ENCODE data around the gene ELMO3. TPM values are rescaled to one million over a fixed set of nuclear protein-coding genes. Genes with fewer than 3 reads are reported as not detected.

Gene ELMO3
- total and polyA plus RNA-seq, 2 donors (not counting 3 experiments of a cell fraction or from before 2014, with no cell fraction given) = 3.9 to 5.7 TPM

- CTCF ChIA-PET = interaction anchor here (1.0 to 8.2 kb wide), 10 partner anchors 8 to 204 kb away, joined by 3 to 302 read pairs (median 6); no protein-coding TSS in a partner anchor
- Histone ChIP-seq H3K9me1 (replicated peaks; ENCODE audit: control insufficient read depth, extremely low read depth, insufficient read depth, low read length) (no peaks in the 10 kb centered on the region), H3K4me1 (ENCODE audit: control insufficient read depth, extremely low read depth, insufficient read depth, low read length) (peaks cover 5% of the 10 kb centered on the region), H3K79me2 (ENCODE audit: control insufficient read depth, insufficient read depth, low read length) (no peaks in the 10 kb centered on the region), H3K9me3 (replicated peaks; ENCODE audit: control insufficient read depth, insufficient read depth, low read length) (no peaks in the 10 kb centered on the region), H4K20me1 (replicated peaks; ENCODE audit: control insufficient read depth, extremely low read depth, insufficient read depth, low read length) (no peaks in the 10 kb centered on the region), H2AFZ (ENCODE audit: low read depth, low read length) (no peak overlapping the region), H3K4me2 (ENCODE audit: insufficient read depth, low read length) (no peak overlapping the region), H3K27me3 (ENCODE audit: control insufficient read depth in 2 of 2, insufficient read depth in 2 of 2, low read length in 2 of 2) (peaks cover 8 to 11% of the 10 kb centered on the region in 2 experiments), H3K4me3 (replicated peaks in 1 of 3; ENCODE audit: insufficient read depth in 1 of 3, low read depth in 1 of 3, low read length in 3 of 3) (no peak overlapping the region), H3K27ac (ENCODE audit: insufficient read depth, low read depth, low read length) (no peak overlapping the region), H3K36me3 (ENCODE audit: control insufficient read depth in 2 of 2, extremely low read depth in 1 of 2, insufficient read depth in 2 of 2, low read length in 2 of 2) (no peaks in the 10 kb centered on the region), H3K9ac (replicated peaks; ENCODE audit: extremely low read depth, insufficient read depth, low read length) (no peak overlapping the region)
- dilution Hi-C loops (cut with MboI; ENCODE audit: extremely low pct_ligation_motif_present, low sequenced_read_pairs) = no loop called here
- intact Hi-C loops (cut with micrococcal nuclease) = no loop called here
- TF ChIP-seq FOS (IDR thresholded peaks at IDR 0.05; ENCODE audit: borderline replicate concordance, insufficient read depth, low read length) (no peak), POLR2A (IDR thresholded peaks at IDR 0.05; ENCODE audit: low read depth, low read length) (no peak), GATA2 (IDR thresholded peaks at IDR 0.05; ENCODE audit: insufficient read depth, insufficient read length, low read depth, low read length) (no peak), MYC (IDR thresholded peaks at IDR 0.05; ENCODE audit: low read depth, low read length) (no peak), EZH2 (IDR thresholded peaks at IDR 0.05; ENCODE audit: borderline replicate concordance, low read depth, low read length, severe bottlenecking) (no peak), POLR2AphosphoS5 (IDR thresholded peaks at IDR 0.05; ENCODE audit: insufficient read depth, low read depth, low read length) (no peak), CTCF (IDR thresholded peaks at IDR 0.05; ENCODE audit: extremely low read depth in 1 of 2, insufficient read depth in 1 of 2, low read depth in 1 of 2, low read length in 2 of 2) (no peak), JUN (IDR thresholded peaks at IDR 0.05; ENCODE audit: borderline replicate concordance, insufficient read depth, insufficient read length, low read depth) (no peak)
- TF ChIP-seq, protein P1, sequence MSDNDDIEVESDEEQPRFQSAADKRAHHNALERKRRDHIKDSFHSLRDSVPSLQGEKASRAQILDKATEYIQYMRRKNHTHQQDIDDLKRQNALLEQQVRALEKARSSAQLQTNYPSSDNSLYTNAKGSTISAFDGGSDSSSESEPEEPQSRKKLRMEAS (IDR thresholded peaks at IDR 0.05; ENCODE audit: insufficient read depth, insufficient read length) = no peak
- FAIRE-seq (no peak), DNase-seq (ENCODE audit: low read depth, low spot score) (no peak)
- no TSS peak for BruUV-seq (replicated peaks)
- POLR2A ChIA-PET = no interaction called here
These were observed 40.9 kb upstream of the ELMO3 start for GRCh38 chr16:67157892-67158635.

All from endothelial cell of umbilical vein (primary cell).